H1 (cell line): ENCODE data around the gene SLC35F3.

Experiments
- CBX5 ChIP-seq: fragments of 300-800, 300-1000 bp; sonication (generic); IDR thresholded peaks from 2 replicates; pipeline ENCODE4 v1.7.1; 2016; ENCODE audit warnings: antibody characterized with exemption, low read length, low read depth
- CHD1 ChIP-seq: IDR thresholded peaks from 2 replicates; pipeline ENCODE4 v1.6.1; 2012; ENCODE audit warnings: low read depth, low read length, improper control_type of control experiment
- CHD2 ChIP-seq: IDR thresholded peaks from 2 replicates; pipeline ENCODE4 v1.6.1; 2012; ENCODE audit warnings: low read length, improper control_type of control experiment
- CTCF ChIP-seq, 3 experiments: IDR thresholded peaks; 1 replicate in 2 of 3; 2 replicates in 1 of 3; pipeline versions ENCODE4 v1.5.1 to v1.6.1; 2011; ENCODE audit warnings: low read length in 3 of 3, mild to moderate bottlenecking in 3 of 3, inconsistent platforms in 2 of 3, low read depth in 1 of 3, moderate library complexity in 1 of 3; ENCODE audit not compliant: insufficient read depth in 1 of 3; ENCODE audit errors: control extremely low read depth in 1 of 3
- EP300 ChIP-seq, 2 experiments: IDR thresholded peaks; 1 replicate in 1 of 2; 2 replicates in 1 of 2; pipeline ENCODE4 v1.6.1; 2011 to 2012; ENCODE audit warnings: low read depth in 2 of 2, low read length in 2 of 2, mild to moderate bottlenecking in 2 of 2, borderline replicate concordance in 1 of 2, inconsistent platforms in 1 of 2, moderate library complexity in 1 of 2
- EZH2 ChIP-seq: fragments of 200-600 bp; sonication (generic); IDR thresholded peaks from 2 replicates; pipeline ENCODE4 v1.7.1; 2012; ENCODE audit warnings: low read depth, mild to moderate bottlenecking, moderate library complexity, low read length, inconsistent platforms; ENCODE audit not compliant: severe bottlenecking
- HDAC2 ChIP-seq, 2 experiments: fragments of 300-600 bp in 1 of 2; sonication (generic) in 1 of 2; IDR thresholded peaks; 2 replicates each; pipeline ENCODE4 v1.6.1; 2011 to 2012; ENCODE audit warnings: low read depth in 2 of 2, low read length in 2 of 2, mild to moderate bottlenecking in 2 of 2, moderate library complexity in 2 of 2, borderline replicate concordance in 1 of 2, inconsistent platforms in 1 of 2
- JUND ChIP-seq: IDR thresholded peaks from 2 replicates; pipeline ENCODE4 v1.6.1; 2011; ENCODE audit warnings: mild to moderate bottlenecking, improper control_type of control experiment, low read length
- POLR2A ChIP-seq, 2 experiments: IDR thresholded peaks; 1 replicate in 1 of 2; 2 replicates in 1 of 2; pipeline ENCODE4 v1.6.1; 2011; ENCODE audit warnings: low read depth in 2 of 2, low read length in 2 of 2, mild to moderate bottlenecking in 2 of 2; ENCODE audit errors: control extremely low read depth in 1 of 2
- POLR2AphosphoS5 ChIP-seq: IDR thresholded peaks from 2 replicates; pipeline ENCODE4 v1.6.1; 2011; ENCODE audit warnings: low read depth, low read length
- RAD21 ChIP-seq, 2 experiments: IDR thresholded peaks in 1 of 2; conservative IDR thresholded peaks in 1 of 2; 2 replicates each; pipeline ENCODE4 v1.6.1; 2011; ENCODE audit warnings: low read depth in 2 of 2, low read length in 2 of 2, improper control_type of control experiment in 1 of 2, inconsistent platforms in 1 of 2, mild to moderate bottlenecking in 1 of 2, moderate library complexity in 1 of 2
- TBP ChIP-seq: IDR thresholded peaks from 2 replicates; pipeline ENCODE4 v1.6.1; 2011; ENCODE audit warnings: low read depth, low read length, improper control_type of control experiment
- YY1 ChIP-seq: IDR thresholded peaks from 2 replicates; pipeline ENCODE4 v1.6.1; 2011; ENCODE audit warnings: low read depth, mild to moderate bottlenecking, low read length
- ZNF274 ChIP-seq: IDR thresholded peaks from 2 replicates; pipeline ENCODE4 v1.7.0; 2012; ENCODE audit warnings: low read length, borderline replicate concordance; ENCODE audit errors: extremely low read depth

- TF ChIP-seq EZH2 = no peak
- no peak for TF ChIP-seq CTCF (IDR thresholded peaks at IDR 0.05; ENCODE audit: control extremely low read depth in 1 of 3, insufficient read depth in 1 of 3, low read depth in 1 of 3, low read length in 3 of 3)
- no peak for TF ChIP-seq CHD1
- no peak for TF ChIP-seq YY1
- no peak for TF ChIP-seq HDAC2 (IDR thresholded peaks at IDR 0.05; ENCODE audit: borderline replicate concordance in 1 of 2, low read depth in 2 of 2, low read length in 2 of 2)
- no peak for TF ChIP-seq CBX5
- no peak for TF ChIP-seq POLR2A (IDR thresholded peaks at IDR 0.05; ENCODE audit: control extremely low read depth in 1 of 2, low read depth in 2 of 2, low read length in 2 of 2)
- TF ChIP-seq CHD2 = no peak
- no peak for TF ChIP-seq POLR2AphosphoS5
- TF ChIP-seq JUND = no peak
- no peak for TF ChIP-seq EP300 (IDR thresholded peaks at IDR 0.05; ENCODE audit: borderline replicate concordance in 1 of 2, low read depth in 2 of 2, low read length in 2 of 2)
- TF ChIP-seq RAD21 (IDR thresholded peaks at IDR 0.05 in 1 of 2, conservative IDR thresholded peaks at IDR 0.05 in 1 of 2; ENCODE audit: low read depth in 2 of 2, low read length in 2 of 2) = no peak
- no peak for TF ChIP-seq ZNF274
- TF ChIP-seq TBP = no peak
Observed at GRCh38 chr1:234307726-234308125, 403.2 kb downstream of the SLC35F3 start.
